Effector CD8-positive, alpha-beta T cell (primary cell): ENCODE measurements around the gene MBTPS2.
"Not testable (repeated sequence)": the region's sequence is repeated elsewhere in the genome, so short reads cannot be mapped to it uniquely, and the experiment has no call there.

ENCODE experiments used
- DNase-seq: peaks from one replicate; lab custom pipeline; 2025; lab: John Stamatoyannopoulos, UW
- total RNA-seq, 4 experiments: gene quantifications; one replicate each; lab custom pipeline; 2026; lab: John Stamatoyannopoulos, UW

MBTPS2 gene
- total RNA-seq: 1.8 to 5.7 (median 4.5) reads per million in 4 experiments

DNA sequence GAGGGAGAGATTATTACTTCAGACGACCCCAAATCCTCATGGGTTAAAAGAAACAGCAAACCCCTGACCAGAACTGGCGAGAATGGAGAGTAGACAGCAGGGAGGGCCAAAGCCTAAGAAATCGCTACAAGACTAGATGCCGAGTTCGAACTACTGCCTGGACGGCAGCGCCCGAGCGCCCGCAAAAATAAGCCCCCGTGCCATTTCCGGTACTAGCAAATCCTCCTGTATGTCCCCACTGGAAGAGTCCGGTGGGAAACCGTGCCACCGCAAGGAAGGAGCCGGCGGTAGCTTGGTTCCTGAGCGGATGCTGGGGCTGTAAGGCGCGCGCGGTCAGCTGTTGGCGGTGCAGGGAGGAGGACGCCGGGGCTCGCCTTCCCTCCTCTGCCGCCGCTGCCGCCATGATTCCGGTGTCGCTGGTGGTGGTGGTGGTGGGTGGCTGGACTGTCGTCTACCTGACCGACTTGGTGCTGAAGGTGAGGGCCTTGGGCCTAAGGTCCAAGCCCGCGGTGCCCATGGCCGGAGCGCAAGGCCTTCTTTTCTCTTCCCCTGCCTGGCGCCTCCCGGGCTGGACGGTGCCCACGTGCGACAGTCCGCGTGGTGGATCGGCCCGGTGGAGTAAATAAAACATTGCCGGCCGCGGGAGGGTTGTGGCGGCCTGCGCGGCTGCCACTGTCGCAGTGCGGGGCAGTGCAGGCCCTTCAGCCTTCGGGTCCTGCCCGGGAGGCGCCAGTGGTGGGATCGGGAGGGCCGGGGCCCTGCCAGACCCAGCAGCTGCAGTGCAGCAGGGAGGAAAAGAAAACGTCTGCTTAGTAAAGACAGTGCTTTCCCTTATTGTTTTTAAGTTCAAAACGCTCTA lies at the start of gene MBTPS2:
TSS of gene MBTPS2 (plus strand) at position 284 of the 859 bp plus-strand sequence. CDS start at position 402, 118 bp downstream.
- peak; percentile 60 for DNase-seq

DNA sequence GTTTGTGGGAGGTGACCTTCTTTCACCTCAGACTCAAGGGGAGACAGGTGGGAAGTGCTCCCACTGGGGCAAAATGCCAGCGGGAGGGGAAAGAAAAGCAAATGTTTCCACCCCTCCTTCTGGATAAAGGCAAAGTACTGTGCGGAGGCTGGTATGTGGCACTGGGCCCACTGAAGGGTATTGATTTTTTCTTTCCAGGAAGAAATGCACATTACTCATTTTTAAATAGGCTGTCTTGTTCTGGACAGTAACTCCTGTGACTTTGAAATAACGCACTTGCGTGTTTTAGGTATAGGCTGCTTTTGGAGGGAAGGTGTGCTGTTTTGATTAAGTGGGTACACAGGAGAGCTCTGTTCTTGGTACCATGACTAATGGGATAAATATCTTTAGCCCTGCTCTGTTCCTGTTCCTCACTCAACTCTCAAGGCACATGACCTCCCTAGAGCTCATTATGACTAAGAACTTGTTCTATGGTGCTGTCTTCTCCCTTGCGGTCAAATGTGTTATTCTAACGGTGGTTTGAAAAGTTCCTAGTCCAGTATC lies 40.7 kb upstream of the MBTPS2 start:
- DNase-seq: no peak

DNA sequence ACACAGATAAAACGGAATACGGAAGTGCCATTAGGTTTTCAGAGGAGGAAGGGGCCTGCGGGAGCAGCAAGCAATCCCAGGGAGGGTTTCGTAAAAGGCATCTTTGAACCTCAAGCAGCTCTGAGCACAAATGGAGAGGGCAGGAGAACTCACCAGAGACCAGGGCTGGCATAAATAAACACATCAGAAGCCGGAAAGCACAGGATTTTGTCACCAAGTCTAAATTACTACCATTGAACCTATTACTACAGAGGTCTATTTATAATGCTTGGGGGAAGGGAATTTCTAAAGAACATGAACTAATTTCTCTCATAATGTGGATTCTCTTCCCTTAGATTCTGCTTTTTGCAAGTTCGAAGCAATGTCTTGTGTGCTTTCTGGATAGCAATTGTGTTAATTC lies 39.6 kb upstream of the MBTPS2 start:
- DNase-seq: no peak

GRCh38 chrX:21800344-21800770 lies 39.1 kb upstream of the MBTPS2 start:
- DNase-seq: no peak

DNA sequence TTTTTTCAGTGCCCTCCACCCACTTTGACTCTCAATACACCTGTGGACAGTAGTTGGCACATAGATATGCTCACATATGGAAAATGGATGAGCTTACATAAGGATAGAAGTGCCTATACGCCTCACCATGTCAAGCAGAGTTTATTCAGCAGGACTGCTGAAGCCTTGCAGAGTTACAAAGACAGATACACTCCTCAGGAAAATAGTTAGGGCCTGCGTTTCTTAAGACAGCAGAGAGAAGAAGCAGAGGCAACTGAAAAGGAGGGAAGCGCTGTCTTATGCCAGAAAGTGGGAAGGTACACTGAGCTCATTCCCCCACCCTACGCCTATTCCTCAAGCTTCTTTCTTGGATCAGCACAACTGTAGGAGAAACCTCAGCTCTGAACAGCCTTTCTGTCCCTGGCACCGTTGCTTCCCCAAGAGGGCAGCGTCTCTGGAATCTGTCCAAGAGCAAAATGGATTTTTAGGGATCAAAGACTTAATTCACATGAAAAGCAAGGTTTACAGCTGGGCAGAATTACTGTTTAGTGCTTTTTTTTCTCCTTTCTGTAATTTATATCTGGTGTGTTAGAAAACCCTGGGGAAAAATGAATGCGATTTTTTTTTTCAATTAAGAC lies 37.3 kb upstream of the MBTPS2 start:
- no peak for DNase-seq

DNA sequence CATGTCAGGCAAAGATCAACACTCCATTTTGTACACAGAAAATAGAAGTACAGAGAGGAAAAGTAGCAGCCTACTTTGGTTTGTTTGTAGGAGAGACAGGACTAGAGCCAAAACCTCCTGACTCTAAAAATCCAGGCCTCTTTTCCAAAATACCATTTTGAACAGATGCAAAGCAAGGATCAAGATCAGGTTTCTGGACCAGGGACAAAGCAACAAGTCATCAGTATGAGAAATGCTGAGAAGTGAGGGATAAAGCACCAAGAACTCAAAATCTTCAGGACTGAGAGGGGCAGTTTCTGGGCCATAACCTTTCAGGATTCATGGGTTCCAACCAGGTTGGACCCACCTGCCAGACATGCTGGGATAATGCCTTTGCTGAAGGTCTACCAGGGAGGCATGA lies 36.6 kb upstream of the MBTPS2 start:
- DNase-seq: no peak

DNA sequence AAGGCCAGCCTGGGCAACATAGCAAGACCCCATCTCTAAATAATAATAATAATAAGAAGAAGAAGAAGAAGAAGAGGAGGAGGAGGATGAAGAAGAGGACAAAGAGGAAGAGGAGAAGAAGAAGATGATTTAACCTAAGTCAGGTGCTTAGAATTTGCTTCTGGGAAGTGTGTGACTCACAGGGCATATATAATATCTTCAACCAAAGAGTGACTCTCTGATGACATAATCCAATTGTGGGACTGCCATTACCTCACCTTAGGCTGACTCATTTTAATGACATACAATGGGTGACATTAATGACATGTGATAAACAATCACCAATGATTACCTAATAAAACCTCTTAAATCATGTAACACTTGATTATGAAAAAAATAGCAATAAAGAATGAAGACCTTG lies 32.7 kb upstream of the MBTPS2 start:
- DNase-seq: no peak

GRCh38 chrX:21811832-21812231 lies 27.6 kb upstream of the MBTPS2 start:
- DNase-seq: no peak

GRCh38 chrX:21812628-21813027 lies 26.8 kb upstream of the MBTPS2 start:
- DNase-seq: no peak

DNA sequence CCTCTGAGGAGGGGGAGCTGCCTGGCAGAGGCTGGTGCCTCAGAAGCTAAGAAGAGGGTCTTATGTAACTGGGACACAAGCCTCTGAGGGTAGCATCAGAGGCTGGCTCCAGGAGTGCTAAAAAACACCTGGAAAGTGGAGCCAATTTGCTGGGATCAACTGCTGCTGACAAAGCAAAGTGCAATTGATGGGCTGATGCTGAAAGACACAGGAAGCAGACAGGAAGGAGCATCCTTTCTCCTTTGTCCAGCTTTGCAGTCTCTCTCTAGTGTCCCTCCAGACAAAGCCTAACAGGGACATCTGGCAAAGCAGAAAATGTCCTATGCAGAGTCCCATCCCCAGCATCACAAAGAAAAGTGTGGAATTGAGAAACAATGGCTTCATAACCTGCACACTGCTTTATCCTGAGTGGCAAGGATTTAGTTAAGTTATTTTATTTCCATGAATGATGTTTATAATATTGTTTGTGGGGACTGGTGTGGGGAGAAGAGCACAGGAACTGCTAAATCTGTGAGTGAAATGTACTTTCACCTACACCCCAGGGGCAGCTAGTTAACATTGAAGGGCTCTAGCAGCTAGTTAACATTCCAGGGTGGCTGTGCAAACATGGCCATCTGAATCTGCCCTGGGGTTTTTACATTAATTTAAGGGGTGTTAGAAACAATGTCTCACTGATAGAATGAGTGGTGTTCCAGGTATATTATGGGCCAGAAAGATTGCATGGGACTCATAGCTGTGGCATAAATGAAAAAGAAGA lies 25.6 kb upstream of the MBTPS2 start:
- DNase-seq: no peak

DNA sequence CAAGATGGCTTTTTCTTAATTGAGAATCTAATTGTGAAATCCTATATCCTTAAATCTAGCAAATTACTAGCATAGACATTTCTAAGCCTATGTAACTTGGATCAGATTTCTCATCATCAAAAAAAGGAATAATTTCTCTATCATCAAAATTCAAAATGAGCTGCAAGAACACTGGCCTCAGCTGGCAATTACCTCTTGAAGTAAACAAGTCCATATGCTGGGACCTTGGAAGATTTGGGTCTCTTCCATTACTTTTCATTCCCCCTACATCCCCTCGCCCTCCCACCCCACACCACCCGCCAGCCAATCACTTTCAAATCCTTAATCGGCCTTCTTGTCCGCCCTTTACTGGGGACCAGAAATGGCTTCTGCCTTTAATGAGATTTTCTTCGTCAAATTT lies 23.3 kb upstream of the MBTPS2 start:
- DNase-seq: no peak

DNA sequence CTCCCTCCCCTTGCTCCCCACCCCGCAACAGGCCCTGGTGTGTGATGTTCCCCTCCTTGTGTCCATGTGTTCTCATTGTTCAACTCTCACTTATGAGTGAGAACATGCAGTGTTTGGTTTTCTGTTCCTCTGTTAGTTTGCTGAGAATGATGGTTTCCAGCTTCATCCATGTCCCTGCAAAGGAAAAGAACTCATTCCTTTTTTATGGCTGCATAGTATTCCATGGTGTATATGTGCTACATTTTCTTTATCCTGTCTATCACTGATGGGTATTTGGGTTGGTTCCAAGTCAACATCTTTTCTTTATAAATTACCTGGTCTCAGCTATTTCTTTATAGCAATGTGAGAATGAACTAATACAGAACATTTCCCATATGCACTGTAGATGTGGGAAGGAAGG lies 19.2 kb upstream of the MBTPS2 start:
- not testable (repeated sequence) for DNase-seq

- no peak for DNase-seq
Measured at GRCh38 chrX:21821875-21822274, 17.5 kb upstream of the MBTPS2 start.

- DNase-seq: no peak
Measured at GRCh38 chrX:21831496-21831895, 7.9 kb upstream of the MBTPS2 start.

- DNase-seq: no peak
Measured at GRCh38 chrX:21837056-21837455, 2.4 kb upstream of the MBTPS2 start.

GRCh38 chrX:21838937-21839333 lies 482 bp upstream of the MBTPS2 start:
- DNase-seq: no peak

GRCh38 chrX:21840193-21840545 lies 752 bp downstream of the MBTPS2 start:
- DNase-seq: no peak

DNA sequence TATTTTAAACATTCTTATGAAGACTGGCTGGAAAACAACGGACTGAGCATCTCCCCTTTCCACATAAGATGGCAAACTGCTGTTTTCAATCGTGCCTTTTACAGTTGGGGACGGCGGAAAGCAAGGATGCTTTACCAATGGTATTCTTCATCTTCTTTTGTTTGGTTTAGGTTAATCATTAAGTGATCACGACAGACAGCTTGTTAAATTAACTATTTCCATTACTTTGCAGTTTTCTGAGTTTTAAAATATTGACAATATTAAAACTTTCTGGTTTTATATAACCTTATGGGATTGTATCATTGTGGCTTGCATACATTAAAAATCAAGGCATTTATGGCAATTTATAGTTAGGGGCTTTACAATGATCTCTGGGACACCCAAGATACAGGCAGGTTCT lies 3.8 kb downstream of the MBTPS2 start:
- no peak for DNase-seq

DNA sequence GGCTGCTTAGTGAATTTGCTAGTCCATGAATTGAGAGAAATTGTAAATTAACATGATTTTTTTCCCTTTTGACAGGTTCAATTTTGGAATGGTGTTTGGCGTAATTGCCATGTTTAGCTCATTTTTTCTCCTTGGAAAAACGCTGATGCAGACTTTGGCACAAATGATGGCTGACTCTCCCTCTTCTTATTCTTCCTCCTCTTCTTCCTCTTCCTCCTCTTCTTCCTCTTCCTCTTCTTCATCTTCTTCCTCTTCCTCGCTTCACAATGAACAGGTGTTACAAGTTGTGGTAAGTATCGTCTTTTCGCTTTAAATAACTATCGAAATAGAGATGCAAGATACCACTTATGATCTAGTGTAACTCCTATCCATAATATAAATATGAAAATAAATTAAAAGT lies 5.7 kb downstream of the MBTPS2 start:
- no peak for DNase-seq

DNA sequence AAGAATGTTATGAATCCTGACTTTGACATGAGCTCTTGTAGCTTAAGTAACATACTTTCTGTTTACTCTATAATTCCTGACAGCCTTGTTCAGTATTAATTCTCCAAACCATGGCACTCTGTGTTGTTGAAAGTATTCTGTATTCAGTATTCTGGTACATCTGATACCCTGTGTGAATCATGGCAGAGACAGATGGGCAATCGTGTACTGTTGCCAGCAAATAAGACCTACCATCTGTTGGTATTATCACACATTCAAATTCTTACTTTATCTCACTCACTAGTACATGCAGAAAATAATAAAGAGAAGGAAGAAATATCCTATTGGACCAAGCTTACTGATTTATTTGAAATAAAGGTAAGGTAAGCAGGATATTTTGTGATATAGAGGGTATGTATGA lies 7.9 kb downstream of the MBTPS2 start:
- DNase-seq: no peak

DNA sequence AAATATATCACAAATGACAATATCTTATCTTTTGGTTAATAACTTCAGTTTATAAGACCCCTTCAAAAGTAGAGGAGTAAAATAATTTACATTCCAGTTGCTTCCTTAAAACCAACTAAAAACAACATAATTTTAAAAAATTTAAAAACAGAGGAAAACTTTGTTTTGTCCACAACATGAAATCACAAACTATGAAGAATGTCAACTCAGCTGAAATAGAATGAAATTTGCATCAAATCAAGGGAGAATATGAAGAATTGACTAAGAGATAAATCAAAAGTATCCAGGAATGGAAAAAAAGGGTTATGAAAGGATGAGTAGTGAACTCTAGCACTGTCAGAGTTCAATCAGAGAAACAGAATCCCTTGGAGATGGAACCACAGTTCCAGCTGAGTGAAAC lies 14.2 kb downstream of the MBTPS2 start:
- no peak for DNase-seq

DNA sequence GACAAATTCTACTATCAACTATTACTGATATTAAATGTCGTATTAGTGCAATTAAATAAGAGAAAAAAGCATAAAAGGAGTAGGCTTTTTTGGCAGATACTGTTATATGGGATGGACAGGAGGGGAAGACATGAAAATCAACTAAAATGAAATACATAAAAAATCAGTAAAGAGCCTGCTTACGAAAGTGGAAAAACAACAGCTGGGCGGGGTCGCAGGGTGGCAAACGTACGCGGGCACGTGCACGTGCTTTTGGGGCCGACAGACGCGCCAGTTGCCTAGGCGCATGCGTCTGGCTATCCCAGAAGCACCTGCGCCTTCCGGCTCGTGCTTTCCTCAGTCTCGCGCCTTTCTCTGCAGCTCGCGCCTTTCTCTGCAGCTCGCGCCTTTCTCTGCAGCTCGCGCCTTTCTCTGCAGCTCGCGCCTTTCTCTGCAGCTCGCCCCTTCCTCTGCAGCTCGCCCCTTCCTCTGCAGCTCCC lies 16.6 kb downstream of the MBTPS2 start, which contains the start of gene YY2:
TSS of gene YY2 (plus strand) at position 51 of the 479 bp plus-strand sequence. CDS start 498 bp downstream, outside the sequence.
- no peak for DNase-seq
